IPS-15b (cell line): ENCODE measurements around the gene USH1G.

Experiments used
- H3K27me3 ChIP-seq: one replicate; pipeline ENCODE4 v1.6.1; 2013; ENCODE audit warnings: low read length; ENCODE audit not compliant: control insufficient read depth, insufficient read depth
- H3K36me3 ChIP-seq: one replicate; pipeline ENCODE4 v1.6.1; 2013; ENCODE audit warnings: low read length; ENCODE audit not compliant: control insufficient read depth, insufficient read depth
- H3K4me1 ChIP-seq: one replicate; pipeline ENCODE4 v1.6.1; 2013; ENCODE audit warnings: mild to moderate bottlenecking, low read length; ENCODE audit not compliant: control insufficient read depth, insufficient read depth
- H3K4me3 ChIP-seq: one replicate; pipeline ENCODE4 v1.5.1; 2013; ENCODE audit warnings: low read depth, low read length
- H3K9ac ChIP-seq: one replicate; pipeline ENCODE4 v1.6.1; 2013; ENCODE audit warnings: low read depth, mild to moderate bottlenecking, low read length
- H3K9me3 ChIP-seq: one replicate; pipeline ENCODE4 v1.6.1; 2013; ENCODE audit warnings: mild to moderate bottlenecking, low read length; ENCODE audit not compliant: control insufficient read depth, insufficient read depth

Gene USH1G

DNA sequence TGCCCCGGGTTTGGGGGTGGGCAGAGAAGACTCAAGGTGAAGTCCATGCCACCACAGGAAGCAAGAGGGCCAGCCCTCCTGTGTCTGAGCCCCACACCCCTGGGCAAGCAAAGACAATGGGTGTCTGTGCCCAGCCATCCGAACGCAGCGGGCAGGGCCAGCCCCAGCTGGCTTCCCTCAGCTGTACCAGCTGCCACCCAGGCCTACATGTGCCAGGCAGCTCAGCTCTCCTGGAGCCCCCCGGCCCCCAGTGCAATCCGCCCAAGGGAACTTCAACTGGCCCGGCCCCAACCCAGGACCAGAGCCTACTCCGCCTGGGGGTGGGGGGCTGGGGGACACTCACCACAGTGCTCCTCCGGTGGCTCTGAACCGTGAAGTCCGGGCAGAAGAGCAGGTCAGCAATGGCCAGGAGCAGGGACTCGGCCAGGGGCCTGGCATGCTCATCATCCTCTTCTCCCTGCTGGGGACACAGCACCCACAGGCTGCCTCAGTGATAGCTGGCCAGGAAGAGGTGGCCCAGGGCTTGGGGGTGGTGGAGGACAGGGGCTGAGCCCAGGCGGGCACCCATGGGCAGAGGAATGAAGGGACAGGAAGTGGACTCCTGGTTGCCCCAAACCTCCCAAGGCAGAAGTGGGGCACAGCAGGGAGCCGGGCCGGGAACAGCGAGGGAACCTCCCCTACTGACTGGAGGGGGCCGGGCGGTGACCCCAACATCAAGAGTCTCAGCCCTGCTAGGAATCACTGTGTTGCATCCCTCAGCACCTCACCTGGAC lies 39.8 kb upstream of the USH1G start:
- no peak overlapping the region for H3K9ac ChIP-seq
- H3K4me3 ChIP-seq = no peak overlapping the region
- no peaks in the 10 kb centered on the region for H3K9me3 ChIP-seq
- H3K4me1 ChIP-seq = no peaks in the 10 kb centered on the region
- H3K27me3 ChIP-seq = peaks cover 7% of the 10 kb centered on the region
- H3K36me3 ChIP-seq = no peaks in the 10 kb centered on the region

DNA sequence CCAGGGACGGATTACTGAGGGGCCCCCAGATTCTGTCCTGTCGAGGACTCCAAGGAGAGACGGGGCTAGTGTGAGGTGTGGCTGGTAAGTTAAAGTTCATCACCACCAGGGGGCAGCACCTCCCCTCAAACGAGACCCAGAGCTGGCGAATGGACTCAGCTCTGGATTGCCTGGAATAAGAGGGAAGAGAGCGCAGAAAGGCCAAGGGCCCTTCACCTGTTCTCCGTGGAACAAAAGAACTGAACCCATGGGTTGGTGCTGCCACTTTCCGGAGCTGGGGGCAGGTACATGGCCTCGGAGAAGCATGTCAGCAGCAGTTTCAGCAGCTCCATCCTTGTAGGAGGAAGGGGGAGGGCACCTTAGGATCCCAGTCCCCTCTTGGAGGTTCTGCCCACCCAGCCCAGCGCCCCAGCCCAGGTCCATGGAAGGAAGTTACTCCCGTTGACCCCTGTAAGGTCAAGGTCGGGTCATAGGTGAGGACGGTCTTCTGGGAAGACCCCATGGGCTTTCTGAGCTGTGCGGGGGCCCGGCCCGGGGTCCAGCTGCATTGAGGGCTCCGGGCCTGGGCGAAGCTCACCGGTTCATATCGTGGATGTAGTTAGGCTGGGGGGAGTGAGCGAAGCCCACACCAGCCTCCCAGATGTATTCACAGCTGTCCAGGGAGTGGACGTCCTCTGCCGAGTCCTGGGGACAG lies 38.7 kb upstream of the USH1G start:
- Histone ChIP-seq H3K9me3 (no peaks in the 10 kb centered on the region), H3K9ac (no peak overlapping the region), H3K4me3 (no peak overlapping the region), H3K36me3 (no peaks in the 10 kb centered on the region), H3K4me1 (no peaks in the 10 kb centered on the region), H3K27me3 (peaks cover 7% of the 10 kb centered on the region)

- no peak overlapping the region for H3K9ac ChIP-seq
- H3K4me3 ChIP-seq = no peak overlapping the region
- H3K9me3 ChIP-seq = no peaks in the 10 kb centered on the region
- peaks cover 7% of the 10 kb centered on the region for H3K27me3 ChIP-seq
- no peaks in the 10 kb centered on the region for H3K4me1 ChIP-seq
- H3K36me3 ChIP-seq = no peaks in the 10 kb centered on the region
These were observed 37.7 kb upstream of the USH1G start for GRCh38 chr17:74960570-74961342.

DNA sequence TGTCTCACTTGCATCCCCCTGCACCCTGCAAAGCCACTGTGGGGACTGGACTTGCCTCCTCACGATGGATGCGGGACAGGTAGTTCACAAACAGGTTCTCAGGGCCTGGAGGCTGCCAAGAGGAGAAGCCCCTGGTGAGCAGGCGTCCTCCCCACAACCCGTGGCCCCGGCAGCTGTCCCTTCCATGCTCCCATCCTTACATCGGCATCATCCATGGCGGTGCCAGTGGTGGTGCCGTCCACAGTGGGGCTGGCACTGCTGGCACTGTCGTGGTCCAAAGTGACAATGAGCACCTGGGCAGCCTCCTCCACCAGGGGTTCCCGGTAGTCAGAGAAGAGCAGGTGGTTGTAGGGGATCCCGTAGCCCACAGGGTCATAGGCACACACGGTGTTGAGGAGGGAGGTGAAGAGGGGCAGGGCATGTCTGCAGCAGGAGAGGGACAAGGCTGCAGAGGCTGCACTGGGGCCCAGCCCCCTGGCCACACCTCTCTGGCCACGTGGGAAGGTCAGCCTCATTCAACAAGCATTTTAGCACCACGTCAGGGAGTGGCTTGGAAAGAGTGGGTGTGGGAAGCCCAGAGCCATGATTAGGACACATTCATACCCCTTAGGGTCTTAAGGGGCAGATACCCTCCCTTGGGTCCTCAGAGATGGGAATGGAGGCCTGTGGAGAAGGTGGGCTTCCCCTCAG lies 36.9 kb upstream of the USH1G start:
- Histone ChIP-seq H3K9ac (no peak overlapping the region), H3K36me3 (no peaks in the 10 kb centered on the region), H3K9me3 (no peaks in the 10 kb centered on the region), H3K4me3 (no peak overlapping the region), H3K4me1 (no peaks in the 10 kb centered on the region), H3K27me3 (peaks cover 7% of the 10 kb centered on the region)

GRCh38 chr17:74957935-74958740 lies 35.1 kb upstream of the USH1G start:
- Histone ChIP-seq H3K4me1 (no peaks in the 10 kb centered on the region), H3K36me3 (no peaks in the 10 kb centered on the region), H3K4me3 (no peak overlapping the region), H3K9me3 (no peaks in the 10 kb centered on the region), H3K9ac (no peak overlapping the region), H3K27me3 (peaks cover 7% of the 10 kb centered on the region)

GRCh38 chr17:74956093-74956492 lies 33.0 kb upstream of the USH1G start:
- Histone ChIP-seq H3K9me3 (no peaks in the 10 kb centered on the region), H3K36me3 (no peaks in the 10 kb centered on the region), H3K4me3 (no peak overlapping the region), H3K9ac (no peak overlapping the region), H3K4me1 (no peaks in the 10 kb centered on the region), H3K27me3 (peaks cover 7% of the 10 kb centered on the region)

- no peak overlapping the region for H3K4me3 ChIP-seq
- no peak overlapping the region for H3K9ac ChIP-seq
- no peaks in the 10 kb centered on the region for H3K36me3 ChIP-seq
- H3K27me3 ChIP-seq = peaks cover 7% of the 10 kb centered on the region
- no peaks in the 10 kb centered on the region for H3K9me3 ChIP-seq
- H3K4me1 ChIP-seq = no peaks in the 10 kb centered on the region
These were observed 31.8 kb upstream of the USH1G start for GRCh38 chr17:74954665-74955421.

- Histone ChIP-seq H3K9me3 (no peaks in the 10 kb centered on the region), H3K9ac (no peak overlapping the region), H3K36me3 (no peaks in the 10 kb centered on the region), H3K4me1 (no peaks in the 10 kb centered on the region), H3K4me3 (no peak overlapping the region), H3K27me3 (peaks cover under 1% of the 10 kb centered on the region)
These were observed 31.1 kb upstream of the USH1G start for GRCh38 chr17:74954115-74954514.

DNA sequence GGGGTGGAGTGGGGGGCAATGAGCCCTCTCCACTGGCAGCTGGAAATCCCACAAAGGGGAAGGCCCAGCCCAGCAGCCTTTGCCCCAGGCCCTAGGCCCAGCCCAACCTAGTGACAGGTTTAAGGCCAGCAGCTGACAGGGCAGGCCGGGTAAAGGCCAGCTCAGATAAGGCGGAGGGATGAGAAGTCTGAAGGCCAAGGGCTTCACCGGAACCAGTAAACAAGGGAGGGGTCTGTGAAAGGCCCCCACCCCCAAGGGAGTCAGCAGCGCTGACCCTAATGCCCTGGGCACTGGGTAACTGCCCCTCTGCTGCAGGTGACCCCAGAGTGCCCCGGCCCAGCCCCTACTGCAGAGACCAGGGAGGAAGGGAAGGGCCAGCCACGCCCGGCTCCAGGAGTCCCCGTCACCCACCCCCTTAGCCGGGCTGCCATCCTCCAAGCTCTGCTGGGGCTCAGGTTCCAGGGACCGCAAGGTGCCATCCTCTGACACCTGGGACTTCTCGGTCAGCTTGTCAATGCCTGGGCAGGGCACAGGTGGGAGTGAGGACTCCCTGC lies 30.2 kb upstream of the USH1G start:
- Histone ChIP-seq H3K9ac (no peak overlapping the region), H3K4me3 (no peak overlapping the region), H3K9me3 (no peaks in the 10 kb centered on the region), H3K4me1 (no peaks in the 10 kb centered on the region), H3K27me3 (no peaks in the 10 kb centered on the region), H3K36me3 (no peaks in the 10 kb centered on the region)

- no peaks in the 10 kb centered on the region for H3K9me3 ChIP-seq
- no peak overlapping the region for H3K4me3 ChIP-seq
- H3K36me3 ChIP-seq = no peaks in the 10 kb centered on the region
- no peaks in the 10 kb centered on the region for H3K4me1 ChIP-seq
- no peaks in the 10 kb centered on the region for H3K27me3 ChIP-seq
- no peak overlapping the region for H3K9ac ChIP-seq
These were observed 29.5 kb upstream of the USH1G start for GRCh38 chr17:74952431-74953133.
